ENCODE results near the gene PAQR6. TPM values are rescaled to one million over a fixed set of nuclear protein-coding genes. Genes with fewer than 3 reads are reported as not detected.

Gene PAQR6
- total RNA-seq, 1 donor from 2014 or later: 32.0 TPM

DNA sequence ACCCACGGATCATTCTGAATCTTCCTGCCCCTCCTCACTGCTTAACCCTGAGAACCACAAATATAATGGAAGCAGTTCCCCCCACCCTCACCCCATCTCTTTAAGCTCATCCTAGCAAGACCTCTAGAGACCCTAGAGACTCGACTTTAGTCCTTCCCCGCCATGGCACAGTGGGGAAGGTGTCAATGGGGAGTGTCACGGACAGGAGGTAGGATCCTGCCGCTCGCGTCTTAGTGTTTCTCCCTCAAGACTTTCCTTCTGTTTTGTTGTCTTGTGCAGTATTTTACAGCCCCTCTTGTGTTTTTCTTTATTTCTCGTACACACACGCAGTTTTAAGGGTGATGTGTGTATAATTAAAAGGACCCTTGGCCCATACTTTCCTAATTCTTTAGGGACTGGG lies 35.7 kb downstream of the PAQR6 start:
- TF ChIP-seq, protein P1, sequence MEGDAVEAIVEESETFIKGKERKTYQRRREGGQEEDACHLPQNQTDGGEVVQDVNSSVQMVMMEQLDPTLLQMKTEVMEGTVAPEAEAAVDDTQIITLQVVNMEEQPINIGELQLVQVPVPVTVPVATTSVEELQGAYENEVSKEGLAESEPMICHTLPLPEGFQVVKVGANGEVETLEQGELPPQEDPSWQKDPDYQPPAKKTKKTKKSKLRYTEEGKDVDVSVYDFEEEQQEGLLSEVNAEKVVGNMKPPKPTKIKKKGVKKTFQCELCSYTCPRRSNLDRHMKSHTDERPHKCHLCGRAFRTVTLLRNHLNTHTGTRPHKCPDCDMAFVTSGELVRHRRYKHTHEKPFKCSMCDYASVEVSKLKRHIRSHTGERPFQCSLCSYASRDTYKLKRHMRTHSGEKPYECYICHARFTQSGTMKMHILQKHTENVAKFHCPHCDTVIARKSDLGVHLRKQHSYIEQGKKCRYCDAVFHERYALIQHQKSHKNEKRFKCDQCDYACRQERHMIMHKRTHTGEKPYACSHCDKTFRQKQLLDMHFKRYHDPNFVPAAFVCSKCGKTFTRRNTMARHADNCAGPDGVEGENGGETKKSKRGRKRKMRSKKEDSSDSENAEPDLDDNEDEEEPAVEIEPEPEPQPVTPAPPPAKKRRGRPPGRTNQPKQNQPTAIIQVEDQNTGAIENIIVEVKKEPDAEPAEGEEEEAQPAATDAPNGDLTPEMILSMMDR (IDR thresholded peaks at IDR 0.05; ENCODE audit: unreplicated experiment): no peak
- Mint-ChIP-seq H3K27ac (peak overlapping the region; percentile 100), H3K27me3 (ENCODE audit: low read depth) (no peaks in the 10 kb centered on the region), H3K4me3 (peak overlapping the region; percentile 94), H3K4me1 (peaks cover 12% of the 10 kb centered on the region), H3K36me3 (peaks cover 12% of the 10 kb centered on the region), H3K9me3 (no peaks in the 10 kb centered on the region)
- no peak for DNase-seq (ENCODE audit: low spot score in 2 of 2, unreplicated experiment in 2 of 2)

DNA sequence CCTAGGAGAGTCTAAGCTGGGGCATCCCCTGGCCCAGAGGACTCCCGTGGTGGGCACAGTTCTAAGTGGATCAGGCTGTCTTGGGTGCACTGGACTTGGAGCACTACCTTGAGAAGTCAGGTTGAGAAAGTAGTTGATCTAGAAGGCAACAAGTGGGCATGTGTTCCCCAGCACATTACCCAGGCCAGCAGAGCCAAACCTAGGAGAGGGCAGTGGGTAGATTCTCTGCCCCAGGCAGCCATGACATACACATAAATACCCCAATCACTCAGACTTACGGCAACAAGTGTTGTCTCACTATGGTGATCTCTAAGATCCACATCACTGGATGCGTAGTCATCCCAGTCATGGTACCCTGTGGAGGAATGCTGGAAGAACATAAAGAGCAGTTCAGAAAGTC lies 36.6 kb downstream of the PAQR6 start:
- TF ChIP-seq, protein P1 (IDR thresholded peaks at IDR 0.05; ENCODE audit: unreplicated experiment): no peak
- Mint-ChIP-seq H3K36me3 (peaks cover 12% of the 10 kb centered on the region), H3K4me1 (peaks cover 12% of the 10 kb centered on the region), H3K27me3 (ENCODE audit: low read depth) (no peaks in the 10 kb centered on the region), H3K9me3 (no peaks in the 10 kb centered on the region), H3K4me3 (no peak overlapping the region), H3K27ac (no peak overlapping the region)
- no peak for DNase-seq (ENCODE audit: low spot score in 2 of 2, unreplicated experiment in 2 of 2)

DNA sequence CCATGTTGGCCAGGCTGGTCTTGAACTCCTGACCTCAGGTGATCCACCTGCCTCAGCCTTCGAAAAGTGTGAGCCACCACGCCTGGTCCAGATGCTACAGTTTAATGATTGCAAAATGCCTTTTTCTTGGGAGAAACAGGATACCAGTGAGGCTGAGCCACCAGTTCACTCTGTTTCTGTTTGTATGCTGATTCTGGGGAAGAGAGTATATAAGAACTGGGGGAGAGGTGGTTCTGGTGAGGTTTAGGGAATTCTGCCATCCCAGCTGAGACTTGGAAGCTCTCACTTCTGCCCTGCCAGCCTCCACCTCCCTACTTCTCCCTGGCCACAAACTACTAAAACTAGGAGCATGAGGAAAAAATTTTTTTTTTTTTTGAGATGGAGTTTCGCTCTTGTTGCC lies 43.2 kb downstream of the PAQR6 start:
- H3K4me1 Mint-ChIP-seq: no peaks in the 10 kb centered on the region
- no peak for DNase-seq (ENCODE audit: low spot score in 2 of 2, unreplicated experiment in 2 of 2)
- no peaks in the 10 kb centered on the region for H3K27me3 Mint-ChIP-seq (ENCODE audit: low read depth)
- H3K4me3 Mint-ChIP-seq: no peak overlapping the region
- peaks cover 7% of the 10 kb centered on the region for H3K36me3 Mint-ChIP-seq
- no peak overlapping the region for H3K27ac Mint-ChIP-seq
- H3K9me3 Mint-ChIP-seq: no peaks in the 10 kb centered on the region
- TF ChIP-seq, protein P1 (IDR thresholded peaks at IDR 0.05; ENCODE audit: unreplicated experiment): no peak

DNA sequence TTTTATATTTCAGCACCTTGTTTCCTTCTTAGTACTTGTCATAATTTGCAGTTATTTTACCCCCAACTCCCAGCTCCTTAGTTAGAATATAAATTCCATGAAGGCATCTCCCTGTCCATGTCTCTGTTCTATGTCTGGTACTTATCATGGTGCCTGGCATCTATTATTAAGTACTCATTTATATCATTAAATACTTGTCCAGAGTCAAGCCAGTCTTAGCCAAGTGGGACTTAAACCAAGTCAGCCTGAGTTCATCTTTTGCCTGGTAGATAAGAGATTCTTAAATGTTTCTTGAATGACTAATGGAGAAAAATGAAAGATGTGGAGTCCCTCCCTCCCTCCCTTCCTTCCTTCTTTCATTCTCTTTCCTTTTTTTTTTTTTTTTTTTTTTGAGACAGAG lies 44.5 kb downstream of the PAQR6 start:
- Mint-ChIP-seq H3K27me3 (ENCODE audit: low read depth) (no peaks in the 10 kb centered on the region), H3K4me1 (no peaks in the 10 kb centered on the region), H3K36me3 (peaks cover 2% of the 10 kb centered on the region), H3K9me3 (no peaks in the 10 kb centered on the region), H3K27ac (no peak overlapping the region), H3K4me3 (no peak overlapping the region)
- TF ChIP-seq, protein P1 (IDR thresholded peaks at IDR 0.05; ENCODE audit: unreplicated experiment): no peak
- DNase-seq (ENCODE audit: low spot score in 2 of 2, unreplicated experiment in 2 of 2): no peak

DNA sequence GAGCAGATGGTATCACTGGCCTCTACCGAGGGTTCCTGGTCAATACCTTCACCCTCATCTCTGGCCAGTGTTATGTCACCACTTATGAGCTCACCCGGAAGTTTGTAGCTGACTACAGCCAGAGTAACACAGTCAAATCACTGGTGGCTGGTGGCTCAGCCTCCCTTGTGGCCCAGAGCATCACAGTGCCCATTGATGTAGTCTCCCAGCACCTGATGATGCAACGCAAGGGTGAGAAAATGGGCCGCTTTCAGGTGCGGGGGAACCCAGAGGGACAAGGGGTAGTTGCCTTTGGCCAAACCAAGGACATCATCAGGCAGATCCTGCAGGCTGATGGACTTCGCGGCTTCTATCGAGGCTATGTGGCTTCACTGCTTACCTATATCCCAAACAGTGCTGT lies 47.8 kb downstream of the PAQR6 start:
- no peaks in the 10 kb centered on the region for H3K4me1 Mint-ChIP-seq
- TF ChIP-seq, protein P1 (IDR thresholded peaks at IDR 0.05; ENCODE audit: unreplicated experiment): no peak
- no peak overlapping the region for H3K27ac Mint-ChIP-seq
- H3K27me3 Mint-ChIP-seq (ENCODE audit: low read depth): no peaks in the 10 kb centered on the region
- no peaks in the 10 kb centered on the region for H3K9me3 Mint-ChIP-seq
- DNase-seq (ENCODE audit: low spot score in 2 of 2, unreplicated experiment in 2 of 2): no peak
- no peaks in the 10 kb centered on the region for H3K36me3 Mint-ChIP-seq
- H3K4me3 Mint-ChIP-seq: no peak overlapping the region

DNA sequence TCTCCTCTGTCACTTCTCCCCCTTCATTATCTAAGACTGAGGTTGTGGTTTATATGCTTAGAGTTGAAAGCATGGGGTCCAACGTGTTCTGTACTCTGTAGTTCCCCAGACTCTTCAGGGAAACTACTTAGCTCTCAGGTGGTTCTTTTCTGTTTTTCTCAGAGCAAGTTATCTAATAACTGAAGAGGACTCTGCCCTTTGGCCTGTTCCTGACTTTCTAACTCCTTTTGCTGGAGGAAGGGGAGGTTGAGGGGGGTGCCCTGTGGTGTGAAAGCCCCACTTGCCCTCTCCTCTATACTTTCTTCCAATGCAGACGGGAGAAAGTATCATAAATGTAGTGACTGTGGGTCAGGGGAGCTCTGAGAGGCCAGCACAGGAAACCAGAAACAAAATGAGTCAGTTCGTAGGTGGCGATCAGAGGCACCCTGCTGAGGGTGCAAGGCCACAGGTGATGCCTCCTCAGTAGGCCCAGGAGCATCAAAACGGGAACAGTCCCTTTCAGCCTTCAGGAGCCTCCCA lies 49.0 kb downstream of the PAQR6 start:
- Mint-ChIP-seq H3K9me3 (no peaks in the 10 kb centered on the region), H3K27me3 (ENCODE audit: low read depth) (no peaks in the 10 kb centered on the region), H3K4me3 (no peak overlapping the region), H3K36me3 (no peaks in the 10 kb centered on the region), H3K27ac (no peak overlapping the region), H3K4me1 (peaks cover 9% of the 10 kb centered on the region)
- TF ChIP-seq, protein P1 (IDR thresholded peaks at IDR 0.05; ENCODE audit: unreplicated experiment): no peak
- DNase-seq (ENCODE audit: low spot score in 2 of 2, unreplicated experiment in 2 of 2): no peak

Measured in mesothelial cell of epicardium (in vitro differentiated cells).